OCI-LY7 (cell line): ENCODE measurements around the gene RAB3B. TPM values are rescaled to one million over a fixed set of nuclear protein-coding genes. Genes with fewer than 3 reads are reported as not detected.

Experiments
- BruUV-seq: library from RNA; stranded (reverse); fragments of 400-500 nt; replicated peaks from 2 replicates; lab custom pipeline; 2021; lab: Mats Ljungman, UMichigan
- CTCF ChIA-PET: fragments of 300-600 bp; sonication (Branson Sonifier 250); formaldehyde crosslinking; loops from one replicate; lab custom pipeline; 2022; ENCODE audit warnings: antibody characterized with exemption; ENCODE audit not compliant: unreplicated experiment; lab: Charles Lee
- POLR2A ChIA-PET: fragments of 300-600 bp; sonication (Branson Sonifier 250); formaldehyde crosslinking; loops from one replicate; lab custom pipeline; 2022; ENCODE audit warnings: antibody characterized with exemption; lab: Charles Lee
- DNase-seq: peaks from one replicate; pipeline ENCODE4 v3.0.0-alpha.2; 2015; ENCODE audit warnings: low spot score
- H2AFZ ChIP-seq: fragments of 200-600 bp; sonication (generic), shearing (Covaris generic); 2 replicates; pipeline ENCODE4 v1.6.1; 2014; ENCODE audit warnings: mild to moderate bottlenecking, antibody characterized with exemption, low read length, moderate library complexity
- H3K27ac ChIP-seq: fragments of 200-600 bp; sonication (generic); 2 replicates; pipeline ENCODE4 v1.5.1; 2014; ENCODE audit warnings: mixed run types, low read depth, mild to moderate bottlenecking, moderate library complexity, low read length, inconsistent platforms; ENCODE audit not compliant: poor library complexity, severe bottlenecking
- H3K36me3 ChIP-seq: fragments of 200-600 bp; sonication (generic); 2 replicates; pipeline ENCODE4 v1.6.1; 2014; ENCODE audit warnings: mild to moderate bottlenecking, antibody characterized with exemption, low read length, moderate library complexity, mixed read lengths; ENCODE audit not compliant: insufficient read depth
- H3K4me1 ChIP-seq: fragments of 200-600 bp; sonication (generic); 2 replicates; pipeline ENCODE4 v1.5.1; 2014; ENCODE audit warnings: mild to moderate bottlenecking, low read length; ENCODE audit not compliant: insufficient read depth, poor library complexity, severe bottlenecking
- H3K4me2 ChIP-seq: fragments of 200-600 bp; sonication (generic); 2 replicates; pipeline ENCODE4 v1.6.1; 2014; ENCODE audit warnings: mild to moderate bottlenecking, low read length
- H3K4me3 ChIP-seq: fragments of 200-600 bp; sonication (generic); 2 replicates; pipeline ENCODE4 v1.5.1; 2014; ENCODE audit warnings: mild to moderate bottlenecking, low read depth, low read length; ENCODE audit not compliant: poor library complexity, severe bottlenecking
- H3K79me2 ChIP-seq: fragments of 200-600 bp; sonication (generic); 2 replicates; pipeline ENCODE4 v1.6.1; 2016; ENCODE audit warnings: low read depth, mild to moderate bottlenecking, low read length, moderate library complexity, mixed read lengths; ENCODE audit not compliant: insufficient read depth
- H3K9me2 ChIP-seq: fragments of 200-600 bp; sonication (generic); 2 replicates; pipeline ENCODE4 v1.6.1; 2016; ENCODE audit warnings: mild to moderate bottlenecking, low read length, mixed read lengths; ENCODE audit not compliant: insufficient read depth
- H3K9me3 ChIP-seq: fragments of 200-600 bp; sonication (generic); 2 replicates; pipeline ENCODE4 v1.6.1; 2014; ENCODE audit warnings: mild to moderate bottlenecking, mixed run types, low read length, mixed read lengths
- H4K20me1 ChIP-seq: fragments of 200-600 bp; sonication (generic); 2 replicates; pipeline ENCODE4 v1.6.1; 2014; ENCODE audit warnings: mild to moderate bottlenecking, antibody characterized with exemption, low read length, moderate library complexity, mixed read lengths; ENCODE audit not compliant: insufficient read depth
- CTCF ChIP-seq: fragments of 200-600 bp; sonication (generic); conservative IDR thresholded peaks from 2 replicates; pipeline ENCODE4 v1.5.1; 2014; ENCODE audit warnings: mild to moderate bottlenecking, antibody characterized with exemption, low read length, moderate library complexity, mixed read lengths
- EZH2phosphoT487 ChIP-seq: fragments of 200-600 bp; sonication (generic); IDR thresholded peaks from 2 replicates; pipeline ENCODE4 v1.6.1; 2018; ENCODE audit warnings: low read depth, borderline replicate concordance, mild to moderate bottlenecking, mixed run types, antibody characterized with exemption, low read length, moderate library complexity, mixed read lengths
- intact Hi-C: fragments of 100-400 bp; cut with micrococcal nuclease; formaldehyde crosslinking; loops from one replicate; pipeline ENCODE4 v1.10.0; 2022; ENCODE audit not compliant: unreplicated experiment
- total RNA-seq, 2 experiments: library from RNA; depleted of rRNA in 1 of 2; stranded (reverse); fragments of >200 nt in 1 of 2; shearing (Covaris generic) in 1 of 2; gene quantifications; 2 replicates each; pipeline ENCODE4 v1.2.3, GENCODE V29; 2014 to 2022

The RAB3B gene
- total RNA-seq, 2 experiments from 2014 or later: 0.03 TPM; not detected in 1

GRCh38 chr1:51924455-51924854, 66.0 kb downstream of the RAB3B start:
- no peaks in the 10 kb centered on the region for H3K36me3 ChIP-seq
- no peaks in the 10 kb centered on the region for H3K9me3 ChIP-seq
- no peak overlapping the region for H3K4me2 ChIP-seq
- ChIA-PET CTCF (no interaction called here), POLR2A (interaction anchor here (0.5 kb wide), 1 partner anchor 503 kb away, joined by 3 read pairs; no protein-coding TSS in a partner anchor)
- H2AFZ ChIP-seq: no peak overlapping the region
- no peak overlapping the region for H3K4me3 ChIP-seq
- no peaks in the 10 kb centered on the region for H3K9me2 ChIP-seq
- H3K4me1 ChIP-seq: no peaks in the 10 kb centered on the region
- TF ChIP-seq EZH2phosphoT487 (no peak), CTCF (0 out of 2 replicates have a peak, but pooled peaks have one; percentile 16)
- H4K20me1 ChIP-seq: no peaks in the 10 kb centered on the region
- DNase-seq: no peak
- no TSS peak for BruUV-seq
- intact Hi-C loops: no loop called here
- H3K79me2 ChIP-seq: no peaks in the 10 kb centered on the region
- no peak overlapping the region for H3K27ac ChIP-seq

GRCh38 chr1:51922040-51922439, 68.5 kb downstream of the RAB3B start:
- no peak overlapping the region for H3K27ac ChIP-seq
- H3K4me3 ChIP-seq: no peak overlapping the region
- no peaks in the 10 kb centered on the region for H3K9me3 ChIP-seq
- no peak for DNase-seq
- intact Hi-C loops: no loop called here
- no peaks in the 10 kb centered on the region for H3K79me2 ChIP-seq
- H3K9me2 ChIP-seq: no peaks in the 10 kb centered on the region
- ChIA-PET CTCF (no interaction called here), POLR2A (no interaction called here)
- H4K20me1 ChIP-seq: no peaks in the 10 kb centered on the region
- no peaks in the 10 kb centered on the region for H3K36me3 ChIP-seq
- H3K4me2 ChIP-seq: no peak overlapping the region
- TF ChIP-seq EZH2phosphoT487 (no peak), CTCF (no peak)
- no peaks in the 10 kb centered on the region for H3K4me1 ChIP-seq
- H2AFZ ChIP-seq: no peak overlapping the region
- BruUV-seq: no TSS peak

GRCh38 chr1:51920130-51920529, 70.4 kb downstream of the RAB3B start:
- no peaks in the 10 kb centered on the region for H4K20me1 ChIP-seq

More at GRCh38 chr1:51920130-51920529, 70.4 kb downstream of the RAB3B start:
- no peak for TF ChIP-seq CTCF
- no peak for TF ChIP-seq EZH2phosphoT487
- no peaks in the 10 kb centered on the region for H3K4me1 ChIP-seq
- H3K27ac ChIP-seq: no peak overlapping the region
- H3K36me3 ChIP-seq: no peaks in the 10 kb centered on the region
- no peaks in the 10 kb centered on the region for H3K9me2 ChIP-seq
- H2AFZ ChIP-seq: no peak overlapping the region
- ChIA-PET POLR2A (no interaction called here), CTCF (no interaction called here)
- no peaks in the 10 kb centered on the region for H3K9me3 ChIP-seq
- DNase-seq: no peak
- H3K4me3 ChIP-seq: no peak overlapping the region
- intact Hi-C loops: no loop called here
- no peak overlapping the region for H3K4me2 ChIP-seq
- no TSS peak for BruUV-seq
- no peaks in the 10 kb centered on the region for H3K79me2 ChIP-seq
